GM21825 (cell line): ENCODE measurements around the gene PRR12.

Source experiments
- ATAC-seq: cut with Tn5 transposase; IDR thresholded peaks from one replicate; pipeline ENCODE4 v1.9.1; 2021; ENCODE audit warnings: mild to moderate bottlenecking, moderate library complexity; ENCODE audit not compliant: unreplicated experiment

Gene PRR12, protein sequence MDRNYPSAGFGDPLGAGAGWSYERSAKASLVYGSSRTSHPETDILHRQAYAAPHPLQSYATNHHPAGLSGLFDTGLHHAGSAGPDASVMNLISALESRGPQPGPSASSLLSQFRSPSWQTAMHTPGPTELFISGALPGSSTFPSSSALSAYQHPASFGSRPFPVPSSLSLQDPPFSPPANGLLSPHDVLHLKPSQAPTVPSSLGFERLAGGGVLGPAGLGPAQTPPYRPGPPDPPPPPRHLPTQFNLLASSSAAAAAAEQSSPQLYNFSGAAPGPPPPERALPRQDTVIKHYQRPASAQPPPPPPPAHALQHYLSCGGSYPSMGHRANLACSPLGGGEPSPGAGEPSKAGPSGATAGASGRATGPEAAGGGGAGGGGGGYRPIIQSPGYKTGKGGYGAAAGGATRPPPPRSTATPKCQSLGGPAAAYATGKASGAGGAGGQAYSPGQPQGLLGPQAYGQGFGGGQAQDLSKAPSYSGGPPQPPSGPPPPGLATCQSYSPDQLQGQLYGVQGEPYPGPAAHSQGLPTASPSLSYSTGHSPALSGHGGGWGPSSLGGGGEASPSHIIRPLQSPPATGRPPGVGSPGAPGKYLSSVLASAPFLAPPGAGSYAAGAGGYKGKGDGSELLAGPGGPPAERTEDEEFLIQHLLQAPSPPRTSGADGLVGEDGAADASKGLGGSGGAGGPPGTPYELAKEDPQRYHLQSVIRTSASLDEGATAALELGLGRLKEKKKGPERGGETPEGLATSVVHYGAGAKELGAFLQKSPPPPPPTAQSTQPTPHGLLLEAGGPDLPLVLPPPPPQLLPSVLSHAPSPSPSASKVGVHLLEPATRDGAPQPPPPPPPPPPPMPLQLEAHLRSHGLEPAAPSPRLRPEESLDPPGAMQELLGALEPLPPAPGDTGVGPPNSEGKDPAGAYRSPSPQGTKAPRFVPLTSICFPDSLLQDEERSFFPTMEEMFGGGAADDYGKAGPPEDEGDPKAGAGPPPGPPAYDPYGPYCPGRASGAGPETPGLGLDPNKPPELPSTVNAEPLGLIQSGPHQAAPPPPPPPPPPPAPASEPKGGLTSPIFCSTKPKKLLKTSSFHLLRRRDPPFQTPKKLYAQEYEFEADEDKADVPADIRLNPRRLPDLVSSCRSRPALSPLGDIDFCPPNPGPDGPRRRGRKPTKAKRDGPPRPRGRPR (N-terminal part only)

DNA sequence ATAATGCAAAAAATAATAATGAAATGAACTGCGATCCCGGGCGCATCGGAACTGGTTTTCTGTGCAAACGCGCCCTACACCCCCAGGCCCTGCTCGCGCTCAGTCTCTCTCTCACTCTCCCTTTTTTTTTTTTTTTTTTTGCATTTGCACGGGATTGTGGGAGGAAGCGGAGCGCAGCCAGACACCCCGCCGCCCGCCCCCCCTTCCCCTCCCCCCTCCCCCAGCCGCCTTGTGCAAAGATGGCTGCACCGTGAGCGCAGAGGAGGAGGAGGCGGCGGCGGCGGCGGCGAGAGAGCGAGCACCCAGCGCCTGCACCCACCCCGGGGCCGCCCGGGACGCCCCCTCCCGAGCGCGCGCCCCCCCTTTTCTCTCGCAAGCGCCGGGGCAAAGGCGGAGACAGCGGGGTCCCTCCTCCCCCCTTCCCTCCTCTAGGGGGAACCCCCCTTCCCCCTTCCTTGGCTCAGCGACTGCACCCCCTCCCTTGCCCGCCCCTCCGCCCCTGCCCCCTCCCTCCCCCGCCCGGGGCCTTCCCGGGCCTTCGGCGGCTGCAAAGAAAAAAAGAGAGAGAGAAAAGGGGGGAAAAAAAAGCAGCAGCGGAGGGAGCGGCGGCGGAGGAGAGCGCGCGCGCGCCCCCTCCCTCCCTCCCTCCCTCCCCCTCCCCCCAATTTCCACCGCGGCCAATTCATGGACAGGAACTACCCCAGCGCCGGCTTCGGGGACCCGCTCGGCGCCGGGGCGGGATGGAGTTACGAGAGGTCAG lies at the start of gene PRR12:
Gene PRR12 (plus strand): TSS at position 212 of the 760 bp plus-strand sequence. CDS start 473 bp downstream, at position 685.
- no peak for ATAC-seq

DNA sequence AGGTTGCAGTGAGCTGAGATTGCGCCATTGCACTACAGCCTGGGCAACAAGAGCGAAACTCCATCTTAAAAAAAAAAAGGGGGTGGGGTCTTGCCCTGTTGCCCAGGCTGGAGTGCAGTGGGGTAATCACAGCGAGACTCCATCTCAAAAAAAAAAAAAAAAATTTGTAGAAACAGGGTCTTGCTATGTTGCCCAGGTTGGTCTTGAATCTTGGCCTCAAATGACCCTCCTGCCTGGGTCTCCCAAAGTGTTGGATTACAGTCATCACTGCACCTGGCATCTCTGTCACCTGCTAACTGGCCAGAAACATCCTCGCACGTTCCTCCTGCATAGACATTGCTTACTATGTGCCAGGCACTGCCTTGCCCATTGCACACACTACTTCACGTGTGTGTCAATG lies 49.1 kb upstream of the PRR12 start:
- no peak for ATAC-seq

DNA sequence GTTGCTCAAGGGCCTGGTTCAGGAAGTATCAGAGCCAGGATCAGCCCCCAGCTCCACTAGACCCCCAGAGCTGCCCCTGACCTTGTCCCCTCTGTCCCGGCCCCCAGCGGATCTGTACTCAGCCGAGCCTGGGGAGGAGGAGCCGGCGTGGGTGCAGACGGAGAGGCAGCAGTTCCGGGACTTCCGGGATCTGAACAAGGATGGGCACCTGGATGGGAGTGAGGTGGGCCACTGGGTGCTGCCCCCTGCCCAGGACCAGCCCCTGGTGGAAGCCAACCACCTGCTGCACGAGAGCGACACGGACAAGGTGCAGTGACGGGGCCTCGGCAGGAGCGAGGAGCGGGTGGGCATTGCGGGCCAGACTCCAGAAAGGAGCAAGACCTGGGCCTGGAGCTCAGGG lies 48.5 kb upstream of the PRR12 start:
- no peak for ATAC-seq

DNA sequence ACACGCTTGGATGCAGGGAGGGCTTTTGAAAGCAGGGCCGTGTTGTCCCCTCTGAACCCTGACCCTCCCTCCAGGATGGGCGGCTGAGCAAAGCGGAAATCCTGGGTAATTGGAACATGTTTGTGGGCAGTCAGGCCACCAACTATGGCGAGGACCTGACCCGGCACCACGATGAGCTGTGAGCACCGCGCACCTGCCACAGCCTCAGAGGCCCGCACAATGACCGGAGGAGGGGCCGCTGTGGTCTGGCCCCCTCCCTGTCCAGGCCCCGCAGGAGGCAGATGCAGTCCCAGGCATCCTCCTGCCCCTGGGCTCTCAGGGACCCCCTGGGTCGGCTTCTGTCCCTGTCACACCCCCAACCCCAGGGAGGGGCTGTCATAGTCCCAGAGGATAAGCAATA lies 48.0 kb upstream of the PRR12 start:
- no peak for ATAC-seq

DNA sequence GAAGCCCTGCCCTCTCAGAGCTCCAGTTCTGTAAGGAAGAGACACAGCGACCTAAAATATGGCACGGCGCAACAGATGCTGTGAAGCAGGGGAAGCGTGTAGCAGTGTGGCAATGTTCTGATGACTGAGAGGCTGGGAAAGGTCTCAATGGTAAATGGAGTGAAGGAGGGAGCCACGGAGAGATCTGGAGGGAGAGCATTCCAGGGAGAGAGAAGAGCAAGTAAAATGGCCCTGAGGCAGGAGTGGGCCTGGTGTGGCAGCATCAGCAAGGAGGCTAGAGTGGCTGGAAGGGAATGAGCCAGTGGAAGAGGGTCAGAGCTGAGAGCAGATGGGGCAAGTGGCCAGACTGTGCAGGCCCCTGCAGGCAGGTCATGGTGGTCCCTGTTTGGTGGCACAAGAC lies 46.8 kb upstream of the PRR12 start:
- ATAC-seq, result no peak

DNA sequence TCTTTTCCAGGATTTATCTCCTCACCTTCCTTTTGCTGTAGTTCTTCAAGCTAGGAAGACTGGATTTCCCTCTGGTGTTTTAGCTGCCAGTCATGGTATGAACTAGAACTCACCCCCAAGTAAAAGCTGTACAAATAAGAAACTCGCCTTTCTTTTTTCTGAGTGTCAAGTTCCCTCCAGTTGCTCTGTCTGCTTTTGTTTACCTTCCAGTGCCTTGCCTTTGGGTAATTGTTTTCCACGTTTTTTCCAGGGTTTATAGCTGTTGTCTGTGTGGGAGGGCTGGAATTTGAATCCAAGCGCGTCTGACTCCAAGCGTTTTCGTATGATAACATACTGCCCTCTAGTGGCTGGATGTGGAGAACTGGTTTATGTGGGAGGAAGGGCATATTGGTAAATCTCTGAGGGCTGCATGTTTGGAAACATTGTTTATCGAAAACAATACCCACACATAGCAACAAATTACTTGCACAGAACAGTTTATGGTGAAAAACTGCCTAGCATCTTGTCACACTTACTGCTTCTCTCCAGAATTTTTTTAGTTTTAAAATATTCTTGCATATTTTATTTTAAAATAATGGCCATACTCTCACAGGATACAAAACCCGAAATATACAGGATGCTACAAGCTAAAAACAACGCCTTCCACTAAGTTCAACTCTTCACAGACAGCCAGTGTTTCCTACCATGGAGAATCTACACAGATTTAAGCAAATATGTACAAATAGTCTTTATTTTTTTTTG lies 44.0 kb upstream of the PRR12 start:
- no peak for ATAC-seq

DNA sequence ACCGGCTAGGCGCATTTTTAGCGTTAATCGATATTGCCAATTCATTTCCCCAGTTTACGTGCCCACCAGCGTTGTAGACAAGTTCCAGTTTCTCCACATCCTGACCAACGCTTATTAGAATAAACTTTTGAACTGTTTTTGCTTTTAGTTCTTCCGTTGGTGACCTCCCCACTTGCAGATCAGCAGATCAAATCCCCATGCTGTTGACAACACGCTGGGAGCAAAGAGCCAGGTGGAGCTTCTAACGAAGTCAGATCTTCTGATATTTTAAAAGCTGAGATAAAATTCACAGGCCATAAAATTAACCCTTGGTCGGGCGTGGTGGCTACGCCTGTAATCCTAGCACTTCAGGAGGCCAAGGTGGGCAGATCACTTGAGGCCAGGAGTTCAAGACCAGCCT lies 41.9 kb upstream of the PRR12 start:
- no peak for ATAC-seq

DNA sequence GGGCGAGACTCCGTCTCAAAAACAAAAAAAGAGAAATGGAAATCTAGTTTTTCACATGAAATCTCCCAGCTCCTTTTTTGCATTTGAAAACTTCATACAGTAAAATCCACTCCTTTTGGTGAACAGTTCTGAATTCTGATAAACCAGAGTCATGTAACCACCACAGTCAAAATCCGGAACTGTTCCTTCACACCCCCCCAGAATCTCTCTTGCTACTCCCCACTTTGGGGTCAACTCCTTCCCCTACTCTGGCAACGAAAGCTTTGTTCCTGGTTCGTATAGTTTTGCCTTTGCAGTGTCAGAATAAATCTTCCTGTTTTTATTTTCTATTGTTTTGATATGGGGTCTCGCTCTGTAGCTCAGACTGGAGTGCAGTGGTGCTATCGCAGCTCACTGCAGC lies 39.5 kb upstream of the PRR12 start:
- no peak for ATAC-seq

DNA sequence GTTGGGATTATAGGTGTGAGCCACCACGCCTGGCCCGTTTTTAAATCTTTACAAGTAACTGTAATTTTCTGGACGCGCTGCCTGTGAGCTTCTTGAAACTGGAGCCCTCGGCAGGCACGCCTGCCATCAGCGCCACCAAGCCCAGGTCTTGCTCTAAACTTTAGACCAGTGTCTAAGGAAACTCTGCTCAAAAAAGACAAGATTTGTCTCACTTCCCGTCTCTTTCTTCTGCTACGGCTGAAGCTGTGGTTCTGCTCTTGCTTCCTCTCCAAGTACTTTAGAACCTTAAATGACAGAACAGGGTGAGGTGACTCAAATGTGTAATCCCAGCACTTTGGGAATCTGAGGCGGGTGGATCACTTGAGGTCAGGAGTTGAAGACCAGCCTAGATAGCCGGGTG lies 38.2 kb upstream of the PRR12 start:
- ATAC-seq, result no peak

DNA sequence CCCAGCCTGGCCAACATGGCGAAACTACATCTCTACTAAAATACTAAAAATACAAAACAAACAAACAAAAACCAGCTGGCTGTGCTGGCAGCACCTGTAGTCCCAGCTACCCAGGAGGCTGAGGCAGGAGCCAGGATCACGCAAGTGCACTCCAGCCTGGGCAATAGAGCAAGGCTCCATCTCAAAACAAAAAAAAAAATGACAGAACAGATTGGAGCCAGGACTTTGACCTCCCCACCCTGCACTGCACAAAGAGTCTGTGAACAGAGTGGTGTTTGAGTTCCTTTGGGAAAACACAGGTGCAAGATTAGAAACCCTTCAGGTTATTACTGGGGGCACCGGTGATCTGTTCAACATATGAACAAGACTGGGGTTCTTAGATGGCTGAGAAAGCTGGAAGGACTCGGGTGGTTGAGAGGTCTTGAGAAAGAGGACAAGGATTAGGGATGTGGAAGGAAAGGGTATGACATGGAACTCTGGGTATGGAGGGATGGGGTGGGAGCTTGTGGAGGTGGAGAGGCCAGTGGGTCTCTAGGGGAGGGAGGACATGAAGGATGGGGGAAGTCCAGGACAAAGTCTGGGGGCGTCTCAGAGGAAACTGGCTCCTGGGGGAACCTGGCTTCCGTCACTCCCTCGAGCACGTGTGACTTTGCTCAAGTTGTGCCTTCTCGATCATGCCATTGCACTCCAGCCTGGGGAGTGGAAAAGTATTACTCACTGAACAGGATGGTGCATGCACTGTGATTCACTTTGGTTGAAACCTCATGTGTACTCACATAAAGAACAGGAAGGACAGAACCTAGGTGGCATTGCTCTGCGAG lies 37.3 kb upstream of the PRR12 start:
- no peak for ATAC-seq

DNA sequence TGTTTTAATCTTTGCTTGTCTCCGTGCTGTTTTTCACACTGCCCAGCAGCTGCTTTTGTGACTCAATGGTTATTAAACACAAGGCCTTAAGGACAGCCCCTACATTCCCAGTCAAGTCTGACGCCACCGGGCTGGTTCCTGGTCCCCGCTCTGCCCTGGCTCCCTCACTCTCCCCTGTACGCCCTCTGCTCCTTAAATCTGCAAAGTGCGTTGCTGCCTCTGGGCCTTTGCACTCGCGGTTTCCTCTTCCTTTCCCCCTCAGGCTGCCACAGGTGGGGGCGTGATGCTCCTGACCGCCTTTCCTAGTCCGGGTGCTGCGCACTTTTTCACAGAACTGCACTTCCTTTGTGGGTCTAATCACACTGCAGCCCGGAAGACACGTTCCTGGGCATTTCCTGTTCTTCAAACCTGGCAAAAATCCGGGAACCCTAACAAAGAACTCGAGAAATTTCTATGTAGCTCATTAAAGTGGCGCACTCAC lies 36.2 kb upstream of the PRR12 start:
- no peak for ATAC-seq

DNA sequence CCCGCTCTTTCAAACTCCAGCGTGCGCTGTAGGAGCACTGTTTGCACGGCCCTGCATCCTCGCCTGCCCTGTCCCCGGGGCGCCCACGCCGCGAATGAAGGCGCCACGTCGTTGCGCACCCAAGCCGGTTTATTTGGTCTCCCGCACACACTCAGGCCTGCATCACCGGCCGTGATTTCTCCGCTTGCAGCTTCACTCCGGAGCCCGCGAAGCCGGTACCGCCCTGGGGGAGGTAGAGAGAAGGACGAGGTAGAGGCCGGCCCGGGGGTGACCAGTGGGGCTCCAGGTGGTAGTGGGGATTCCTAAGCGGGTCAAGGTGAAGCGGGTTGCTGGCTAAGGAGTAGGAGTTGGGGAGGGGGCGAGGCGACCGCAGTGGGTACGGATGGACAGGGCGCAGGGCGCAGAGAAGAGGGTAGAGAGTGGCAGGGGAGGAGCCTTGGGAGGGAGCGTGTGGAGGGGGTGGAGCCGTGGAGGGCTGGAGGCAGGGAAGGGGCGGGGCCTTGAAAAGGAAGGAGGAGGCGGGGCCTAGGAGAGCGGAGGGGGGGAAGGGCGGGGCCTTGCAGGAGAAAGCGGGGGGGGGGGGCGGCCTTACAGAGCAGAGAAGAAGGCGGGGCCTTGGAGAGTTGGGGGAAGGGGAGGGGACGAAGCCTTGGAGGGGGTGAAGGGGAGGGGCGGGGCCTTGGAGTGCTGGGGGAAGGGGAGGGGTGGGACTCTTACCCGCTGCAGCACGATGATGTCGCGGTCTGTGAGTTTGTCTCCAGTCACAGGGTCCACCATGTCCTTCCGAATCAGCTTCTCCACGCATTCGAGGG lies 35.2 kb upstream of the PRR12 start:
- ATAC-seq, result no peak

DNA sequence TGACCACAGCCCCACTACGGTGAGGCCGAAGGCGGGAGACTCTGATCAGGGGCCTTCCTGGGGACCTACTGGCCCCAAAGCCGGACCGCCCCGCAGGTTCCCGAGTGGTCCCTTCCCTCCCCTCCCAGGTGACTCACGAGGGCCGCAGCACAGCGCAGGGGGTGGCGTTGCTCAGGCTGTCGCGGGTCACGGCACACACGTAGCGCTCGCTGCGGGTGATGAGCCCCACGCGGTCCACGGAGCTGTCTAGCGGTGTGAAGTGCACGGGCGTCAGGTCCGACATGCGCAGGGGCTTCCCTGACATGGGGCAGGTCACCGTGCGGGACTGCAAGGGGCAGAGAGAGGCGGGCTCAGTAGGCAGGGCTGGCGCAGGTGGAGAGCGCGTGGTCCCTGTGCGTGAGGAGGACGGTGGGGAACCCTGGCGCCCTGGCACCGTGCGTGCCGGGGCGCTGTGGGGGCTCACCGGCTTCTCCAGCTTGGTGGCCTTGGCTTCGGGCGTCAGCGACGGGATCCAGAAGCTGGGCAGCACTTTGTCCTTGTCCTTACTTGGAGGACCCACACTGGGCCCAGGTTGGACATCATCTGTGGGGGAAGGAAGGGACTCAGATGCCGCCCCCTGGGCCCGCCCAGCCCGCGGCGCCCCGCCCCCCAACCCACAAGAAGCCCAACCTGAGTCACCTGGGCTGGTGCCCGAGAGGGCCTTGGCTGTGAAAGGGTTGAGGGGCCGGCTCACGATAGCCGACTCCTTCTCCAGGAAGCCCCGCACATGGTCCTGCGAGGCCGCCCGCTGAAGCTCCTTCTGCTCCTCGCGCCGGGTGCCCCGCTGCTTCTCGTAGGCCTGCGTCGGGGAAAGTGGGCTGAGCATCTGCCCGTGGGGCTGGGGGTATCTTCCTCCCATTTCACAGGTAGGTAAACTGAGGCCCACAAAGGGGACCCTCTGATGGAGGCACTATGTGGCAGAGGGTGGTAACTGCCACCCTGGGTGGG lies 34.3 kb upstream of the PRR12 start:
- no peak for ATAC-seq

DNA sequence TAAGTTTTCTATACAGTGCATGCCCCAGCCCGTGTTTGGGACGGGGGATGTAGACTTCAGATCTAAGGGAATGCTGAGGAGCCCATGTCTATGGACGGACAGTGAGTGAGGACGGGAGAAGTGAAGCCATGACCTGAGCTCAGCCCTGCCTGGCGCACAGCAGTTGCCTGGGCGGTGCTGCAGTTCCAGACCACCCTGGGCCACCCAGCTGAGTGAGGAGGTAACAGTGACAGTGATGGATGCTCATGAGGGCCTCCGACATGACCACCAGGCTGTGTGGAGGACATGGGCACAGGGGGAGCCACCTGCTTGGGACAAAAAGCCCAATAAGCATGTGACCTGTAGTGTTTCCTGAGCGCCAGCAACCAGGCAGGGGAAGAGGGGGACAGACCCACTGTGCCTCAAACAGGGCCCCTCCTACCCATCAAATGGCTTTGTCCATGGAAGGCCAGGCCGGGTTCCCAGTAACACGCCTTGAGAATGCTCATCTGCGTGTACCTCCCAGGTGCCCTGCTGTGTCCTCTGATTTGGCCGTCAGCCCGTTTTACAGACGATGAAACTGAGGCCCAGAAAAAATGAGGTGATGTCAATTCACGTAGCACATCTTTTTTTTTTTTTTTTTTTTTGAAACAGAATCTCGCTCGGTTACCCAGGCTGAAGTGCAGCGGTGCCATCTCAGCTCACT lies 33.2 kb upstream of the PRR12 start:
- ATAC-seq, result no peak

DNA sequence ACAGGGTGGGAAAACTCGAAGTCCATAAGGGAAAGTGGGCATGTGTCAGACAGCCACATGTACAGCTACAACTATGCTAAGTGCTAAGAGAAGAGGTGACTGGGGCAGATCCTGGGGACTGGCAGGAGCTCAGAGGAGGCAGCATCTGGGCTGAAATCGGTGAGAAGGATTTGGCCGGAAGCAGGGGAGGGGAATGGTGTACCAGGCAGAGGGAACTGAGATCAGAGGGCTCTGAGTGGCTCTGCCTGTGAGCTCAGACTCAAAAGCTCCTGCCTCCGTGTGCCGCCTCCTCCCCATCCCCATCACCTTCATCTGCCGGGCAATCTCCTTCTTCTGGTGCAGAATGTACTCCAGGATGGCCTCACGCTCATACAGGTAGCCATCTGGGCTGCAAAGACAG lies 32.4 kb upstream of the PRR12 start:
- no peak for ATAC-seq

DNA sequence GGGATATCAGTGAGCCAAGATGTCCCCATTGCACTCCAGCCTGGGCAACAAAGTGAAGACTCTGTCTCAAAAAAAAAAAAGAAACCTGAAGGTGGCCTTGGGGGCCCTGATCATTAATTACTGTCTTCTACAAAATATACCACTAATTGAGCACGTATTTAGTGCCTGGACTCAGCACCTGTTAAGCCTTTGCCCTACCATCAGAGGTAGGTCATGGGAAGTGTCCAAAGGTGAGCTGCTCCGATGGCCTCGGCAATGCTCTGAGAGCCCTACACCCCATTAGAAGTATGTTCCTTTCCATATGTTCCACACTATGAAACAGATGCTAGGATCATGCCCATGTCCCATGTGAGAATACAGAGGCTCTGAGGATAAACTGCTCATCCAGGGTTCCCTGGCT lies 31.5 kb upstream of the PRR12 start:
- ATAC-seq, result no peak
